Lower leg skin (tissue), 4 donors: ENCODE measurements around the gene VSNL1. TPM values are rescaled to one million over a fixed set of nuclear protein-coding genes. Genes with fewer than 3 reads are reported as not detected.
"Not testable (repeated sequence)": the region's sequence is repeated elsewhere in the genome, so short reads cannot be mapped to it uniquely, and the experiment has no call there.

Experiments
- DNase-seq, 2 donors: peaks; one replicate each; pipeline ENCODE4 v3.0.0-alpha.2; 2019; ENCODE audit warnings: low spot score in 2 of 2
- H3K4me3 ChIP-seq: fragments of 200-600 bp; sonication (generic); 2 replicates; pipeline ENCODE4 v1.5.1; 2017; ENCODE audit warnings: mild to moderate bottlenecking, low read depth; ENCODE audit not compliant: poor library complexity, severe bottlenecking
- POLR2A ChIP-seq, 2 donors: fragments of 450-650 bp; IDR thresholded peaks; one replicate each; pipeline ENCODE4 v1.6.1; 2016 to 2017; ENCODE audit warnings: antibody characterized with exemption in 2 of 2, mild to moderate bottlenecking in 1 of 2, moderate library complexity in 1 of 2
- WGBS, 2 donors: methylation state at CpG; one replicate each; pipeline ENCODE4 v1.1.5; 2018; 5-methylcytosine and 5-hydroxymethylcytosine counted together
- intact Hi-C: fragments of 100-400 bp; cut with DNase I; formaldehyde crosslinking; loops from one replicate; pipeline ENCODE4 v1.15.0; 2023; ENCODE audit warnings: low total_unique reads
- total RNA-seq, 4 donors: library from RNA; depleted of rRNA; stranded (reverse); fragments of >200 nt; gene quantifications; one replicate each; pipeline ENCODE4 v1.1.0, GENCODE V29; 2016
- TF ChIP-seq, protein P1 (sequence below), 3 donors: fragments of 450-650 bp; IDR thresholded peaks; one replicate each; pipeline ENCODE4 v1.5.1; 2016; ENCODE audit warnings: antibody characterized with exemption in 3 of 3, mild to moderate bottlenecking in 3 of 3, moderate library complexity in 2 of 3

Gene VSNL1
- total RNA-seq, 4 donors from 2014 or later = 4.9 to 17.7 (median 9.5) TPM

DNA sequence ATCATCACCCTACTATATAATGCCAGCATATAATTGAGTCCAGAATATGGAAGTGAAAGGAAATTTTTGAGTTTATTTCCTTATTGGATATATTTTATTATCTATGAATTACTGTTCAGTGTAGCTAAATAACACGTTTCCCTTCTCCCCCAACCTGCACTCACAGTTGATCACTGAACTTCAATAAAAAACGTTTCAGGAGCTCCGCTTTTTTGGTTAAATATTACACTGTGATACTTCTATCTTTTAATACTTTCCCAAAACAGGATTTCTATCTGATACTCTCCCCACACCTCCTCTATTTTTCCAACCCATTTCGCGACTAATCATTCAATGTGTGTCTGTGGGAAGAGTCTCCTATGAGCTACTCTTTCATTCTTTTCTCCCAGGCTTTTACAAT, 7.2 kb downstream of the VSNL1 start:
- intact Hi-C loops = no loop called here
- WGBS, 2 donors = 73 to 83% methylated on average over 5 of the region's 5 CpGs
- no peak overlapping the region for H3K4me3 ChIP-seq
- DNase-seq = no peak
- TF ChIP-seq POLR2A (IDR thresholded peaks at IDR 0.05) = no peak
- TF ChIP-seq, protein P1, sequence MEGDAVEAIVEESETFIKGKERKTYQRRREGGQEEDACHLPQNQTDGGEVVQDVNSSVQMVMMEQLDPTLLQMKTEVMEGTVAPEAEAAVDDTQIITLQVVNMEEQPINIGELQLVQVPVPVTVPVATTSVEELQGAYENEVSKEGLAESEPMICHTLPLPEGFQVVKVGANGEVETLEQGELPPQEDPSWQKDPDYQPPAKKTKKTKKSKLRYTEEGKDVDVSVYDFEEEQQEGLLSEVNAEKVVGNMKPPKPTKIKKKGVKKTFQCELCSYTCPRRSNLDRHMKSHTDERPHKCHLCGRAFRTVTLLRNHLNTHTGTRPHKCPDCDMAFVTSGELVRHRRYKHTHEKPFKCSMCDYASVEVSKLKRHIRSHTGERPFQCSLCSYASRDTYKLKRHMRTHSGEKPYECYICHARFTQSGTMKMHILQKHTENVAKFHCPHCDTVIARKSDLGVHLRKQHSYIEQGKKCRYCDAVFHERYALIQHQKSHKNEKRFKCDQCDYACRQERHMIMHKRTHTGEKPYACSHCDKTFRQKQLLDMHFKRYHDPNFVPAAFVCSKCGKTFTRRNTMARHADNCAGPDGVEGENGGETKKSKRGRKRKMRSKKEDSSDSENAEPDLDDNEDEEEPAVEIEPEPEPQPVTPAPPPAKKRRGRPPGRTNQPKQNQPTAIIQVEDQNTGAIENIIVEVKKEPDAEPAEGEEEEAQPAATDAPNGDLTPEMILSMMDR (IDR thresholded peaks at IDR 0.05) = no peak

DNA sequence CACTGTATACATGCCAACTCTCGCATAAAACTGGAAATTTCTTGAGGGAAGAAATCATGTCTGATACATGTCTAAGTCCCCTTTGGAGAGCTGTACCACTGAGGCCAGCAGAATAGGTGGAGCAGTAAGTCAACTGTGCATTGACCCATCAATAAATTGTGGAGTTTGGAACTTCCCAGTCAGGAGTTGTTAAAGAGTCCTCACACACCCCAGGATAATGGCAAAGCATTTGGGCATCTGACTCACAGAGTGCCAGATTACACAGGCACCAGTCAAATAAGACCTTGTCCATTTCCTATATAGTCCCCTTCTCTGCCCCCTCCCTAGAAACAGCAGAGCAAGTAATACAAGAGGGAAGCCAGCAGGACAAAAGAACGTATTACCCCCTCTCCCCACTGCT, 10.4 kb downstream of the VSNL1 start:
- WGBS, 2 donors = 64 to 71% methylated on average over 2 of the region's 2 CpGs
- intact Hi-C loops = no loop called here
- no peak overlapping the region for H3K4me3 ChIP-seq
- no peak for TF ChIP-seq POLR2A (IDR thresholded peaks at IDR 0.05)
- TF ChIP-seq, protein P1 (IDR thresholded peaks at IDR 0.05) = no peak
- no peak for DNase-seq

DNA sequence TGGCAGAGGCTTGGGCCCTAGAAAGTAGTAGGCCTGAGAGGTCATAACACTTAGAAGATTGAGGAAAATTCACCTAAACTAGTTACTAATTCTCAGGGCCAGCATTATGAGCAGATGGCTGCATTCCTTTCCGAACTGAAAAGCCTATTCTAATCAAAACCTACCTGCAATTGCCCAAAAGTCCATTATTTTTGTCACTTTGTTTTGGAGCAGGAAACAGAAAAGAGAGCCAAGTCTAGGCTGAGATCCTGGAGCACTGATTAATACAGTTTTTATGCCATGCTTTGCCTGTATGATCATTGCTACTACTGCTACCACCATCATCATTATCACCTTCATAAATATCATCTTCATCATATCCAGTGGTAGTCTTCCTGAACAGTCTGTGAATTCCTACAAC, 14.7 kb downstream of the VSNL1 start:
- H3K4me3 ChIP-seq = no peak overlapping the region
- intact Hi-C loops = no loop called here
- TF ChIP-seq, protein P1 (IDR thresholded peaks at IDR 0.05) = no peak
- TF ChIP-seq POLR2A (IDR thresholded peaks at IDR 0.05) = no peak
- DNase-seq = no peak
- WGBS, 2 donors = 82 to 86% methylated on average over 1 of the region's 1 CpG

DNA sequence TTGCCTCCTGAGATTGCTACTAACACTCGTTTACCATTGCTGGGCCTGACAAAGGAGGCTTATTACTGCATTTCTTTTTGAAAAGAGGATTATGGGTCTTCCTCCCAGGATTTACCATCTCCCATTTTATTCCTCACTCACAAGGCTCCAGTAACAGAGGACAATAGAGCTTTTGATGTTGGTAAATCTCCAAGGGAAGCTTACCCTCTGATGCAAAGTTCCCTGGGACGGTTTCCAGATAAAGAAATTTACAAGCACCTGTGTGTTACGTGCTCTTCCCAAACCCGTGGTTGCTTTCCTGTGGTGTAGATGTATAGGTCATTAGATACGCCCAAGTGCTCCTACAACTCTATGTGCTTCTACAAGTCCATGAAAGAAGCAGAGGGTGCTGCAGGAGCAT, 17.1 kb downstream of the VSNL1 start:
- 36 to 48% methylated on average over 5 of the region's 5 CpGs for WGBS, 2 donors
- intact Hi-C loops = no loop called here
- no peak for DNase-seq
- H3K4me3 ChIP-seq = no peak overlapping the region
- TF ChIP-seq, protein P1 (IDR thresholded peaks at IDR 0.05) = no peak
- no peak for TF ChIP-seq POLR2A (IDR thresholded peaks at IDR 0.05)

DNA sequence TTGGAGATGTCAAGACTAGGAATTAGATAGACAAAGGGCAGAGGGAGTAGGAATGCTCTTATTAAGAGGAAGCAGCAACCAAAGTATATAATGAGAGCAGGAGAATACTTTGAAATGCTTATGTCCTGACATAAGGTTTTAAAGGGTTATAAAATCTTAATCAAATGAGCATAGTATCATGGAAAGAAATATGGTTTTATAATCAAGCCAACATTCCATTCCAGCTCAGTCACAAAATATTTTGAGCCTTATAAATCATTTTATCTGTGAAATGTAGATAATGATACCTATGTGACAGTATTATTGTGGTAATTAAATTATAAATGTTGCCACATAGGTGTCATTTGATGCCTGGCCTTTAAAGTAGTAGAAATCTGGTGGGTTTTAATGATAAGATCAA, 17.6 kb downstream of the VSNL1 start:
- DNase-seq = no peak
- intact Hi-C loops = no loop called here
- H3K4me3 ChIP-seq = no peak overlapping the region
- TF ChIP-seq, protein P1 (IDR thresholded peaks at IDR 0.05) = no peak
- TF ChIP-seq POLR2A (IDR thresholded peaks at IDR 0.05) = no peak

DNA sequence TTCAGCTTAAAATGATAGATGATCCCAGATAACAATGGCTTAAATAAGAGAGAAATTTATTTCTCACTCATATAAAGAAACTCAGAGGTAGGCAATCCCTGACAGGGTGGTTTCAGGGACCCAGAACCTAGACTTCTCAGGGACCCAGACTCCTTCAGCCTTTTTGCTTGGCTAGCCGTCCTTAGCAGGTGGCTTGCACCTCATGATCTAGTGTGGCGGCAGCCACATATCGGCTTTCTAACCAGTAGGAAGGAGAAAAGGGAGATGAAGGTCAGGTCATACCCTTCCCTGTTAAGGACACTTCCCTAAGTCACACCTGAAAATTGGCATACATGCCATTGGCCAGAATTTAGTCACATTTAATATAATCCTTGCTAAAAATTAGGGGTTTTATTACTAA, 18.4 kb downstream of the VSNL1 start:
- no peak overlapping the region for H3K4me3 ChIP-seq
- no peak for DNase-seq
- TF ChIP-seq, protein P1 (IDR thresholded peaks at IDR 0.05) = no peak
- TF ChIP-seq POLR2A (IDR thresholded peaks at IDR 0.05) = no peak
- 92 to 96% methylated on average over 3 of the region's 3 CpGs for WGBS, 2 donors
- intact Hi-C loops = no loop called here

DNA sequence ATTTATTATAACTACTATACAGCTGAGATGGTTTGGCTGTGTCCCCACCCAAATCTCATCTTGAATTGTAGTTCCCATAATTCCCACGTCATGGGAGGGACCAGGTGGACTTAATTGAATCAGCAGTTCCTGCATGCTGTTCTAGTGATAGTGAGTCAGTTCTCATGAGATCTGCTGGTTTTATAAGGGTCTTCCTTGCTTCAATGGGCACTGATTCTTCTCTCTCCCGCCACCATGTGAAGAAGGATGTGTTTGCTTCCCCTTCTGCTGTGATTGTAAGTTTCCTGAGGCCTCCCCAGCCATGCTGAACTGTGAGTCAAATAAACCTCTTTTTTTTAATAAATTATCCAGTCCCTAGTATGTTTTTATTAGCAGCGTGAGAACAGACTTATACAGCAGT, 25.2 kb downstream of the VSNL1 start:
- intact Hi-C loops, H3K4me3 ChIP-seq, DNase-seq: not testable (repeated sequence)
- WGBS, 2 donors = 87 to 90% methylated on average over 3 of the region's 3 CpGs
